GM12874 (cell line): ENCODE measurements around the gene BEST2.
A peak's percentile ranks its signal among the peaks of the same experiment; 100 is the strongest.

Experiments
- TF ChIP-seq, protein P1 (sequence below): IDR thresholded peaks from 2 replicates; pipeline ENCODE4 v1.5.1; 2011; ENCODE audit warnings: low read depth, mild to moderate bottlenecking, control low read depth, low read length, moderate library complexity; ENCODE audit not compliant: insufficient read depth

The BEST2 gene

DNA sequence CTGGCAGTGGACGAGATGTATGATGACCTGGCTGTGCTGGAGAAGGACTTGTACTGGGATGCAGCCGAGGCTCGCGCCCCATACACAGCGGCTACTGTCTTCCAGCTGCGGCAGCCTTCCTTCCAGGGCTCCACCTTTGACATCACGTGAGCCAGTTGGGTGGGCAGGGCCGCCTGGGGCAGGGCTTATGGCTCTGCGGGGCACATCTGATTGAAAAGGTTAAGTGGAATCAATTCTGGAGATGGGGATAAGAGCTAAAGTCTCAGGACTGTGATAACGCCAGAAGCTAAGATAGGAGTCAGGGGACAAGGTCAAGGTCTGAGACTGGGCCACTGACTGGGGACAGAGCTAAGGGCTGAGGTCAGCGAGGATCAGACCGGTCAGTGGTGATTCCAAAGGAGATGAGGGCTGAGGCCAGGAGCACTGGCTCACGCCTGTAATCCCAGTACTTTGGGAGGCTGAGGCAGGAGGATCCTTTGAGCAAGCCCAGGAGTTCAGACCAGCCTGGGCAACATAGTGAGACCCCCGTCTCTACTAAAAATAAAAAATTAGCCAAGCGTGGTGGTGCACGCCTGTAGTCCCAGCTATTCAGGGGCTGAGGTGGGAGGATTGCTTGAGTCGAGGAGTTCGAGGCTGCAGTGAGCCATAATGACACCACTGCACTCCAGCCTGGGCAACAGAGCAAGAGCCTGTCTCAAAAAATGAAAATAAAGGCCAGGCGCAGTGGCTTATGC lies 4.7 kb downstream of the BEST2 start:
- TF ChIP-seq, protein P1, sequence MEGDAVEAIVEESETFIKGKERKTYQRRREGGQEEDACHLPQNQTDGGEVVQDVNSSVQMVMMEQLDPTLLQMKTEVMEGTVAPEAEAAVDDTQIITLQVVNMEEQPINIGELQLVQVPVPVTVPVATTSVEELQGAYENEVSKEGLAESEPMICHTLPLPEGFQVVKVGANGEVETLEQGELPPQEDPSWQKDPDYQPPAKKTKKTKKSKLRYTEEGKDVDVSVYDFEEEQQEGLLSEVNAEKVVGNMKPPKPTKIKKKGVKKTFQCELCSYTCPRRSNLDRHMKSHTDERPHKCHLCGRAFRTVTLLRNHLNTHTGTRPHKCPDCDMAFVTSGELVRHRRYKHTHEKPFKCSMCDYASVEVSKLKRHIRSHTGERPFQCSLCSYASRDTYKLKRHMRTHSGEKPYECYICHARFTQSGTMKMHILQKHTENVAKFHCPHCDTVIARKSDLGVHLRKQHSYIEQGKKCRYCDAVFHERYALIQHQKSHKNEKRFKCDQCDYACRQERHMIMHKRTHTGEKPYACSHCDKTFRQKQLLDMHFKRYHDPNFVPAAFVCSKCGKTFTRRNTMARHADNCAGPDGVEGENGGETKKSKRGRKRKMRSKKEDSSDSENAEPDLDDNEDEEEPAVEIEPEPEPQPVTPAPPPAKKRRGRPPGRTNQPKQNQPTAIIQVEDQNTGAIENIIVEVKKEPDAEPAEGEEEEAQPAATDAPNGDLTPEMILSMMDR, result no peak

DNA sequence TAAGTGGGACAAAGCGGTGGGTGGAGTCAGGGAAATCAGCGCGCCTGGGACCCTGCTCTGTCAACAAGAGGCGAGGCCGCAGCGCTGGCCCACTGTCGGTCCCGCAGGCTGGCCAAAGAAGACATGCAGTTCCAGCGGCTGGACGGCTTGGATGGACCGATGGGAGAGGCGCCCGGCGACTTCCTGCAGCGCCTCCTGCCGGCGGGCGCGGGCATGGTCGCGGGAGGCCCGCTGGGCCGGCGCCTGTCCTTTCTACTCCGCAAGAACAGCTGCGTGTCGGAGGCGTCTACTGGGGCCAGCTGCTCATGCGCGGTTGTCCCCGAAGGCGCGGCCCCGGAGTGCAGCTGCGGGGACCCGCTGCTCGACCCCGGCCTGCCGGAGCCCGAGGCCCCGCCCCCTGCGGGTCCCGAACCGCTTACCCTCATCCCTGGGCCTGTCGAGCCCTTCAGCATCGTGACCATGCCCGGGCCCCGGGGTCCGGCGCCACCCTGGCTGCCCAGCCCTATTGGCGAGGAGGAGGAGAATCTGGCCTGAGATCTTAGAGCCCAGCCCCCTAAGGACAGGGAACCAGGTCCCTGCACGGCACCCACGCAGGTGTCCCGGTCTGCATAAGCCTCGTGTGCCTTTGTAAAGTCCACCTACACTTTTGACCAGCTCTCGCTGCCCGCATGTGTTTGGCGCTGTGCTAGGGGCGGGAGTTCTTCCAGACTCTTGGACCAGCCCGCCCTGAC lies 6.1 kb downstream of the BEST2 start:
- TF ChIP-seq, protein P1, result peak; percentile 99

DNA sequence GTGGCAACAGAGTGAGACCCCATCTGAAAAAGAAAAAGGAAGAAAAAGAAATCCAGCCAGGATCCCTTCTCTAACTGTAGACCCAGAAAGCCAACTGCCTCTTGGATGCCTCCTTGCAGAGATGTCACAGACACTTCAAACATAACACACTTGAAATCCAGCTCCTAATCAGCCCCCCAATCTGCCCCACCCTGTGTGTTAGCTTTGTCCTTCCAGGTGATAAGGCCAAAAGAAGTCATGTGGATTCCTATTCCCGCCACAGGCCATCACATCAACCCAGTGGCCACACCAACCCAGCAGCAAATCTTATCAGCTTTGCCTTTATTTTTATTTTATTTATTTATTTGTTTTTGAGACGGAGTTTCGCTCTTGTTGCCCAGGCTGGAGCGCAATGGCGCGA lies 8.1 kb downstream of the BEST2 start:
- TF ChIP-seq, protein P1, result no peak

DNA sequence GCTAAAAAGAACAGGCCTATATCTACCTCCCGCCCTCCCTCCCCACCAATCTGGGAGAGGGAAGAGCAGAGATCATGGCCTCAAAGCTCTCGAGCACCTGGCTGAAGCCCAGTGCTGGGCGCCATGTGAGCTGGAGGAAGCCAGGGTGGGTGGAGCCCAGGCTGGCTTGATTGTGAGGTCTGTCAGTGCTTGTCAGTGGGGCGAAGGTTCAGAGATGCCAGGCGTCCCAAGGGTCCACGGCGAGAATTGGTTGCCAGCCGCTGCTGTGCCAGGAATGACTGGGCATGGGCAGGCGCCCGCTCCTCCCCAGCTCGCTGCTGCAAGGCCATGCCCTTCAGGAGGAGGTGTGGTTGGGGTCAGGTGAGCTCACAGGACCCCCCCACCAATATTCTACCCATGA lies 11.5 kb downstream of the BEST2 start:
- TF ChIP-seq, protein P1, result no peak

DNA sequence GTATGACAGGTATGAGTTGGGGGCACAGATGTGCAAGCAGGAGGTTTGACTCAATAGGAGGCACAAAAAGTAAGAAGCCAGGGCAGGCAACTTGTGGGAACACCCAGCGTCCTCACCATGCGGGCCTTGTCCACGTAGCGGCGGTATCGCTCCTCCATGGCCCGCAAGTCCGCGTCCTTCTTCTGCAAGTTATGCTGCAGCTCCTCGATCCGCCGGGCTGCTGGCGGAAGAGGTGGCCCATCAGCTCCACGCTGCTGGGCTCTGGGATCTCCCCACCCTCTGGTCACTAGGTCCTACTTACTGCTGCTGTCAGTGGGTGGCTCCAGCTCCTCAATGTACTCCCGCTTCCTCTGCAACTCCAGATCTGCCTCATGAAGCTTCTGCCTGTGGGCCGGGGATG lies 13.1 kb downstream of the BEST2 start:
- TF ChIP-seq, protein P1, result no peak

DNA sequence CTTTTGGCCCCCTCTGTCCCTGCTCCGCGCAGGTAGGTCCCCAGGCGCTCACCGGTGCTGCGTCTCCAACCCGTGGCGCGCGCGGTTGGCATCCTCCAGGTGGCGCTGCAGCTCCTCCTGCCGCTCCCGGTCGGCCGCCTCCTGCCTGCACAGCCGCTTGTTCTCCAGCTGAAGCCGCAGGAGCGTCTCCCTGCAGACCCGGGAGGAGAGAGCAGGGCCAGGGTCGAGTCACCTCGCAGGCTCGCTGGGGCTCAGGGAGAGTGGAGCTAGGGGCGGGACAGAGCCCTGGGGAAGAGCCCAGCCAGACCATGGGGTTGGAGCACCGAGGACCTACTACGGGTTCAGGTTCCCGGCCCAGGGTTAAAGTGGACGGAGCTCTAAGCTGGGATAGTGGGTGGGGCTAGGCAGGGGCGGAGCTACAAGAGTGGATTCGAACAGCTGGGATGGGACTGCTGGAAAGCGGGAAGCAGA lies 14.5 kb downstream of the BEST2 start:
- TF ChIP-seq, protein P1, result peak; percentile 93

DNA sequence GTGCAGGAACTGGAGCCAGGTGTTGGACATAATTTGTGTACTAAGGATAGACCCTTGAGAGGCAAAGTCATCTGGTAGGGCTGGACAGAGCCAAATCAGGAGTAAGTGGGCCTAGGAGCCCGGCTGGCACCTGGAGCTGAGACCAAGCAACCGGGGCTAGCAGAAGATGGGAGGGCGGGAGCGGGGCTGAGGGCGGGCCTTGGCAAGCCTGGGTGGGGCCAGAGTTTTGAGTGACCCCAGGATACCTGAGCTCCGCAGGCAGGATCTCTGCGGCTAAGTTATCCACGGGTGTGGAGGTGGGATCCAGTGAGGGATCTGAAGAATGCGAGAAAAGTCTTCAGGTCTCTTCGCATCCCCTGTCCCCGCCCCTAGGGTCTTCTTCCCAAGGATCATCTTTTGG lies 15.6 kb downstream of the BEST2 start:
- TF ChIP-seq, protein P1, result no peak
